HepG2 (cell line): ENCODE data around the gene KCNIP4. TPM values are rescaled to one million over a fixed set of nuclear protein-coding genes. Genes with fewer than 3 reads are reported as not detected.

ENCODE experiments used
- ATAC-seq: fragments of 200-7000 bp; cut with Tn5 transposase; 3 replicates; pipeline ENCODE4 v1.9.1; 2020; ENCODE audit warnings: mild to moderate bottlenecking, moderate library complexity
- BruUV-seq: library from RNA; stranded (reverse); fragments of 400-500 nt; replicated peaks from 2 replicates; lab custom pipeline; 2021; lab: Mats Ljungman, UMichigan
- CTCF ChIA-PET: fragments of 300-600 bp; formaldehyde crosslinking; extraction: SDS; loops from one replicate; lab custom pipeline; 2021; ENCODE audit warnings: low total read pairs, inconsistent platforms, low intra/inter-chr PET ratio; lab: Yijun Ruan, JAX
- POLR2A ChIA-PET: fragments of 350-600 bp; sonication (Branson Sonifier 250); formaldehyde crosslinking; loops from one replicate; lab custom pipeline; 2020; ENCODE audit warnings: antibody characterized with exemption, inconsistent platforms; lab: Yijun Ruan, JAX
- DNase-seq: peaks from one replicate; pipeline ENCODE4 v3.0.0-alpha.2; 2015; ENCODE audit warnings: low spot score
- FAIRE-seq: peaks from 3 replicates; lab custom pipeline; 2011; peaks lifted over from hg19 to GRCh38; lab: Jason Lieb, UNC
- H2AFZ ChIP-seq: one replicate; pipeline ENCODE4 v1.6.1; 2011; ENCODE audit warnings: low read length, inconsistent platforms
- H3K27ac ChIP-seq: fragments of 300-600 bp; 3 replicates; pipeline ENCODE4 v1.8.0; 2011; ENCODE audit warnings: mixed run types, mild to moderate bottlenecking, mixed read lengths, low read length, inconsistent platforms; ENCODE audit not compliant: insufficient read depth; ENCODE audit errors: extremely low read length
- H3K27me3 ChIP-seq, 2 experiments: fragments of 200-600 bp in 1 of 2; 2 replicates in 1 of 2; 3 replicates in 1 of 2; pipeline versions ENCODE4 v1.6.0 to v1.8.0; 2011; ENCODE audit warnings: low read length in 2 of 2, mild to moderate bottlenecking in 2 of 2, moderate library complexity in 2 of 2, inconsistent platforms in 1 of 2; ENCODE audit not compliant: insufficient read depth in 2 of 2, control insufficient read depth in 1 of 2
- H3K36me3 ChIP-seq, 2 experiments: fragments of 200-600 bp in 1 of 2; replicated peaks in 1 of 2; 2 replicates in 1 of 2; 3 replicates in 1 of 2; pipeline versions ENCODE4 v1.5.1 to v1.8.0; 2011; ENCODE audit warnings: low read length in 2 of 2, inconsistent platforms in 1 of 2; ENCODE audit not compliant: insufficient read depth in 2 of 2, control insufficient read depth in 1 of 2
- H3K4me1 ChIP-seq: 2 replicates; pipeline ENCODE4 v1.5.1; 2012; ENCODE audit warnings: low read length, inconsistent platforms; ENCODE audit not compliant: insufficient read depth
- H3K4me2 ChIP-seq: 2 replicates; pipeline ENCODE4 v1.6.0; 2011; ENCODE audit warnings: low read depth, low read length, inconsistent platforms
- H3K4me3 ChIP-seq, 3 experiments: fragments of 200-600 bp in 1 of 3; sonication (generic), shearing (Covaris generic) in 1 of 3; replicated peaks in 1 of 3; 2 replicates each; pipeline ENCODE4 v1.5.1; 2011 to 2016; ENCODE audit warnings: low read length in 3 of 3, inconsistent platforms in 2 of 3, low read depth in 2 of 3, mild to moderate bottlenecking in 2 of 3, control low read depth in 1 of 3, mixed read lengths in 1 of 3; ENCODE audit not compliant: insufficient read depth in 1 of 3
- H3K79me2 ChIP-seq: one replicate; pipeline ENCODE4 v1.6.1; 2011; ENCODE audit warnings: low read length, inconsistent platforms; ENCODE audit not compliant: insufficient read depth
- H3K9ac ChIP-seq: 2 replicates; pipeline ENCODE4 v1.6.0; 2011; ENCODE audit warnings: mild to moderate bottlenecking, low read depth, low read length, inconsistent platforms; ENCODE audit not compliant: insufficient read depth
- H3K9me3 ChIP-seq: 2 replicates; pipeline ENCODE4 v1.5.1; 2012; ENCODE audit warnings: mild to moderate bottlenecking, low read length
- H4K20me1 ChIP-seq: 2 replicates; pipeline ENCODE4 v1.6.0; 2011; ENCODE audit warnings: inconsistent platforms, mild to moderate bottlenecking, low read length, moderate library complexity; ENCODE audit not compliant: insufficient read depth
- KDM2A ChIP-seq: sonication (generic); formaldehyde crosslinking; IDR thresholded peaks from 2 replicates; pipeline ENCODE4 v1.4.0; 2020; ENCODE audit warnings: low read depth, missing genetic modification reagents, borderline replicate concordance
- NFRKB ChIP-seq: fragments of 450-650 bp; IDR thresholded peaks from 2 replicates; pipeline ENCODE4 v1.6.1; 2017
- ONECUT2 ChIP-seq: sonication (generic); formaldehyde crosslinking; IDR thresholded peaks from 2 replicates; pipeline ENCODE4 v1.4.0; 2020; ENCODE audit warnings: missing genetic modification reagents
- RXRB ChIP-seq: IDR thresholded peaks from 2 replicates; pipeline ENCODE4 v1.6.1; 2016; ENCODE audit warnings: borderline replicate concordance, missing genetic modification reagents, missing compliant biosample characterization
- YY1 ChIP-seq: IDR thresholded peaks from 2 replicates; pipeline ENCODE4 v1.6.1; 2011; ENCODE audit warnings: low read length, low read depth, moderate library complexity, mild to moderate bottlenecking; ENCODE audit not compliant: insufficient read depth, insufficient replicate concordance
- ZNF138 ChIP-seq: sonication (generic); formaldehyde crosslinking; IDR thresholded peaks from 2 replicates; pipeline ENCODE4 v1.5.0; 2020; ENCODE audit warnings: mild to moderate bottlenecking, low read depth, missing genetic modification reagents
- ZNF17 ChIP-seq: sonication (generic); formaldehyde crosslinking; IDR thresholded peaks from 2 replicates; pipeline ENCODE4 v1.5.0; 2020; ENCODE audit warnings: mild to moderate bottlenecking, missing genetic modification reagents
- ZNF496 ChIP-seq: sonication (generic); formaldehyde crosslinking; IDR thresholded peaks from 2 replicates; pipeline ENCODE4 v1.8.1; 2023; ENCODE audit warnings: mild to moderate bottlenecking, moderate library complexity, missing genetic modification reagents; ENCODE audit not compliant: insufficient replicate concordance
- ZNF557 ChIP-seq: sonication (generic); formaldehyde crosslinking; IDR thresholded peaks from 2 replicates; pipeline ENCODE4 v1.4.0; 2020; ENCODE audit warnings: missing genetic modification reagents
- ZNF639 ChIP-seq: conservative IDR thresholded peaks from 2 replicates; pipeline ENCODE4 v1.6.1; 2018; ENCODE audit warnings: missing genetic modification reagents
- WGBS: methylation state at CpG from one replicate; pipeline ENCODE4 v1.1.6; 2017; ENCODE audit warnings: low lambda C conversion rate; 5-methylcytosine and 5-hydroxymethylcytosine counted together
- in situ Hi-C: cut with HindIII; loops from 2 replicates; pipeline ENCODE4 v1.10.0; 2017; ENCODE audit warnings: low pct_unique_long_range_greater_than_20kb; ENCODE audit not compliant: extremely low pct_ligation_motif_present
- intact Hi-C: fragments of 100-400 bp; cut with micrococcal nuclease; formaldehyde crosslinking; loops from one replicate; pipeline ENCODE4 v1.10.0; 2022; ENCODE audit not compliant: unreplicated experiment
- polyA plus RNA-seq, 8 experiments: library from polyadenylated mRNA; depleted of rRNA in 3 of 8; stranded (reverse) in 7 of 8; unstranded in 1 of 8; fragments of >200 nt; fragmentation: Illumina TruSeq in 4 of 8; extraction: Trizol in 4 of 8; gene quantifications; 2 replicates each; pipeline versions ENCODE4 v1.2.1 to v1.2.3, GENCODE V29; 2011 to 2016; ENCODE audit warnings: low read depth in 4 of 8, missing spikeins in 1 of 8, mixed read lengths in 1 of 8; ENCODE audit not compliant: insufficient read depth in 1 of 8
- total RNA-seq, 5 experiments: library from RNA; depleted of rRNA; stranded (reverse); fragments of >200 nt; fragmentation: Illumina TruSeq; extraction: Trizol; gene quantifications; 2 replicates each; pipeline ENCODE4 v1.2.3, GENCODE V29; 2016; ENCODE audit warnings: low read depth in 1 of 5
- TF ChIP-seq, protein P1 (sequence below): sonication (generic); formaldehyde crosslinking; IDR thresholded peaks from 2 replicates; pipeline ENCODE4 v1.5.1; 2020; ENCODE audit warnings: missing genetic modification reagents, mild to moderate bottlenecking, borderline replicate concordance
- TF ChIP-seq, protein P2 (sequence below): sonication (generic); formaldehyde crosslinking; IDR thresholded peaks from 2 replicates; pipeline ENCODE4 v1.4.0; 2020; ENCODE audit warnings: missing genetic modification reagents

The KCNIP4 gene
- total and polyA plus RNA-seq, 2 of the 13 experiments (the other 11 are each of a cell fraction or from before 2014, with no cell fraction given) = 0.09 TPM; not detected in 1

DNA sequence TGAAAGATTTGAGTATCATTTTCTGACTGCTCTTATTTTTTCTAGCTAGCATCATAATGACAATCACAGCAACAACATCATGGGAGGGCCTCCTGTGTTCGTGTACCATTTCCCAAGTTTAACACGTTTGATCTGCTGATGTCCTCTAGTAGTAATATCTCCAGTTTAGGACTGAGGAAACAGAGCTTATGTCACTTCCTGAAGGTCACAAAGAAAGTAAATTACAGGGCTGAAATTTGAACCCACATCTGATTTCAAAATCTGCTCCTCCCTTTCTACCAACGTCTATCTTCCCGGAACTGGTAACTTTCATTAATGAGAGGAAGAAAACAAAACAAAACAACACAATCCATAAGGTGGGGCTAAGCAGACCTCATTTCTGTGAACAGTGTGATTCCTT is 945.6 kb downstream of the KCNIP4 start:
- BruUV-seq = no TSS peak
- H3K4me2 ChIP-seq = no peak overlapping the region
- no peaks in the 10 kb centered on the region for H3K4me1 ChIP-seq
- no peaks in the 10 kb centered on the region for H3K27me3 ChIP-seq
- intact Hi-C loops = no loop called here
- no peak overlapping the region for H2AFZ ChIP-seq
- no peak for TF ChIP-seq YY1
- no peak for TF ChIP-seq ONECUT2 (CRISPR knock-in tag)
- TF ChIP-seq, protein P1, sequence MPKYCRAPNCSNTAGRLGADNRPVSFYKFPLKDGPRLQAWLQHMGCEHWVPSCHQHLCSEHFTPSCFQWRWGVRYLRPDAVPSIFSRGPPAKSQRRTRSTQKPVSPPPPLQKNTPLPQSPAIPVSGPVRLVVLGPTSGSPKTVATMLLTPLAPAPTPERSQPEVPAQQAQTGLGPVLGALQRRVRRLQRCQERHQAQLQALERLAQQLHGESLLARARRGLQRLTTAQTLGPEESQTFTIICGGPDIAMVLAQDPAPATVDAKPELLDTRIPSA (CRISPR knock-in tag) = no peak
- TF ChIP-seq, protein P2, sequence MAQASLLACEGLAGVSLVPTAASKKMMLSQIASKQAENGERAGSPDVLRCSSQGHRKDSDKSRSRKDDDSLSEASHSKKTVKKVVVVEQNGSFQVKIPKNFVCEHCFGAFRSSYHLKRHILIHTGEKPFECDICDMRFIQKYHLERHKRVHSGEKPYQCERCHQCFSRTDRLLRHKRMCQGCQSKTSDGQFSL (CRISPR knock-in tag) = no peak
- no peak for TF ChIP-seq ZNF557 (CRISPR knock-in tag)
- no peak for TF ChIP-seq KDM2A (CRISPR knock-in tag)
- no peak for TF ChIP-seq NFRKB
- no peak for TF ChIP-seq ZNF17 (CRISPR knock-in tag)
- TF ChIP-seq RXRB (CRISPR knock-in tag) = no peak
- no peak for TF ChIP-seq ZNF138 (CRISPR knock-in tag)
- no peak for TF ChIP-seq ZNF639 (CRISPR knock-in tag)
- TF ChIP-seq ZNF496 (CRISPR knock-in tag) = no peak
- TF ChIP-seq, all 625 proteins: peak for 0
- Histone ChIP-seq H3K9ac (no peak overlapping the region), H4K20me1 (no peaks in the 10 kb centered on the region), H3K79me2 (no peaks in the 10 kb centered on the region), H3K4me3 (no peak overlapping the region), H3K27ac (no peak overlapping the region), H3K36me3 (no peaks in the 10 kb centered on the region), H3K9me3 (peaks cover 9% of the 10 kb centered on the region; the same call in 1 of the 2 replicates)
- WGBS = 2% methylated on average over 4 of the region's 4 CpGs
- in situ Hi-C loops = no loop called here
- FAIRE-seq = no peak
- ATAC-seq = no peak
- ChIA-PET CTCF (no interaction called here), POLR2A (no interaction called here)
- no peak for DNase-seq
